CD4-positive, alpha-beta T cell treated with Interferon alpha-2 for 1 hour (primary cell): Measurements from ENCODE around the gene NOCT.
"Not testable (repeated sequence)": the region's sequence is repeated elsewhere in the genome, so short reads cannot be mapped to it uniquely, and the experiment has no call there.

Experiments
- DNase-seq, 2 donors: peaks; one replicate each; pipeline ENCODE4 v3.0.0-alpha.2; 2020 to 2022

NOCT gene

DNA sequence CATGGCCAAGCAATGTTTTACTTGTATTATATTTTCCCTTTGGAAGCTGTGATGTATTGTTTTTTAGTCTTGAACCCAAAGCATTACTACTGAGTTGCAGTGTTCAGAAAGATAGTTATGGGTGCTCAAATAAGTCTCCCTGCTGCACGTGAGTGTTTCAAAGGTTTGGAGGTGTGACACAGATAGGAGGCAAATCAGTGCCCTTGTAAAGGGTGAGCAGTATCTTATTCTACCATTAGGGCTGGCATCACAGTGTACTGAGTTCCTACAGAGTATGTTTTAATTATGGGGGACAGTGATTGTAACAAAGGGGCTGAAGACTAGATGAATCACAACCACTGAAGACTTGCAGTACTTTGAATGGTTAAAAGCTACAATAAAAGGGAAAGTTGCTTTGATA lies 38.3 kb downstream of the NOCT start:
- no peak for DNase-seq

DNA sequence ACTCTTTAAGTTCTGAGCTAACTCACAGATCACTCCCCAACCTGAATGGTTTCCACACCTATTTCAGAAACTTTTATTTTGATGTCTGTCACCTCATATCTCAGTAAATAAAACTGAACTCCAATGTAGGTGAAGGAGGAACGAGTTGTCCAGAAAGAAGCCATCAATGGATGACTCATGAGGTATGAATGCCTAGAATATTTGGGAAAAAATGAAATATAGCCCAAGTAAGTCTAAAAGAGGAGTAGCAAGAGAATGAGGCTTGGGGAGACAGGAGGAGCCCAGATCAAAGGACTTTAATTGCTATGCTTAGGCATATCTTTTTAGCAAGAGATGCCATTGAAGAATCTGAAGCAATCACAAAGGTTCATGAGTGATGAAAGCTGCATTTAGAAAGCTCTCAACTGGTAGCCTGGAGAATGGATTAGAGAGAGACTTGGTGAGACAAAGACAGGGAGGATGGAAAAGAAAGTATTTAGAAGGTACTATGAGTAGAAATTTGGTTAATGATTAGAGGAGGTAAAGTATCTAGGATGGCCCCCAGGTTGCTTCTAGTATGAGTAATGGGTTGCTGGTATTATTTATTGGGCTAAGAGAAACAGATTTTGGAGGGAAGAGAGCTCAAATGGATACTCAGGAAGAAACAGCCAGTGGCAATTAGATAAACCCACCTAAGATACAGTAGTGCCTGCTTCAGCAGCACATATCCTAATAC lies 39.4 kb downstream of the NOCT start:
- DNase-seq, result no peak

- DNase-seq, result not testable (repeated sequence)
Measured at GRCh38 chr4:139059026-139059425, 43.4 kb downstream of the NOCT start.

GRCh38 chr4:139060591-139060990 lies 45.0 kb downstream of the NOCT start:
- DNase-seq, result no peak

DNA sequence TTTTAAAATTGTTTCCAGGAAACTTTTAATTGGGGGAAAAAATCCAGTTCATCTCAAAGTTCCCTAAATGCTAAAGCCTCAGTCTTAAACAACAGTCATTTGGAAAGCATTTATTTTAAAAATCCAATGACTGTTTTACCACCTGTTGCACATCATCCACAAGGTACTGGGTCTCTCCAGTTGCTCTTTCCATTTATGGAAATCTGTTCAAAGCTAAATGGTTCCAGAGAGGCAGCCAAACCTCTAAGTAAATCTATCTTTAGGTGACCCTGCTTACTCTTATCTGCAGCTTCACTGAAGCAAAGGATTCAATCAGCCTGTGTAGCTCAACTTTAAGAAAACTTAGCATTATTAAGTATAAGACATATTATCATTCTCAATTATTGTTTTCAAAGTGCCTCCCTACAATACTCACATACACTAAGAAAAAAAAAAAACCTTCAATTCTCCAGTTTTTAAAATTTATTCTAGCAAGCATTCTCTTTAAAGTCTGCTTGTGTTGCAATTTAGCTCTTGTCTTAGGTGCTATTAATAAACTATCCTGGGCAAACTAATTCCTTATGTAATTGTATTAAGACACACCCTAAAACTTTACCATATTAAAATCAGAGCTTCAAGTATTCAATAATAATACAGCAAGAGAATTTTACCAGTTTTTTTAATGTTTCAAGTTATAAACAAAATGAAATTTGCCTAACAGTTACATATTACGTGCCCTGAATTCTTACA lies 60.6 kb downstream of the NOCT start:
- no peak for DNase-seq

DNA sequence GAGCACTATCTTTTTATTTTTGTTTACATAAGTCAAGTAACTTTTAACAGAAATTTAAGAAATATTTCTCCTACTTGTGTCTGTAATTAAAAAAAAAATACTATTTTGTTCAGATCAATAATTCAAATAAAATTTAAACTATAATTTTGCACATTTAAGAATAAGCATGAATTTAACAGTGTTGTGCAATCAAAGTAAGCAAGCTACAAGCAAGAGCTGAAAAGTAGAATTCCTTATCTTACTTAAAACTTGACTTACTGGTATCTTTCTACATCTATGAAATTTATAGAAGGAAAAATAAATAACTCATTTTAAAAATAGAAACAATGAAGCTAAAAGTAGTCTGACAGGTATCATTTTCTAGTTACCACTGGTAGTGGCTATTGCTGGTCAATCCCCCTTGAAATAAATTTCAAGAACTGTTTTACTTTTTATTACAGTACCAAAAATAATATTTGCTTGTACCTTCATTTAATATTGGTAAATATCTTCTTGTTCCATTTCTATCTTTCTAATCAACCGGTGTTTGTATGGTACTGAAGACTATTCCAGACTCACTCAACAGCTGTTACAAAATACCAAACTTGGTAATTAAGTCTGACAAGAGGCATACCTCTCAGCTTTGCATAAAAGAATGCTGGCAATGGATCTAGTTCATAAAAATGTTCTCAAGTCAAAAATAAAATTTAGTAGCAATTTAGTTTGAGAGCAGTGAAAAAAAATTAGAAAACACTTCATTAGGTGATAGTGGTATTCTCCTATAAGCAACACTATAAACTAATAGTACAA lies 62.2 kb downstream of the NOCT start:
- no peak for DNase-seq

- DNase-seq, result no peak
Measured at GRCh38 chr4:139078926-139079325, 63.3 kb downstream of the NOCT start.

GRCh38 chr4:139082750-139083606 lies 67.4 kb downstream of the NOCT start:
- DNase-seq, result peak; percentile 91 to 95

DNA sequence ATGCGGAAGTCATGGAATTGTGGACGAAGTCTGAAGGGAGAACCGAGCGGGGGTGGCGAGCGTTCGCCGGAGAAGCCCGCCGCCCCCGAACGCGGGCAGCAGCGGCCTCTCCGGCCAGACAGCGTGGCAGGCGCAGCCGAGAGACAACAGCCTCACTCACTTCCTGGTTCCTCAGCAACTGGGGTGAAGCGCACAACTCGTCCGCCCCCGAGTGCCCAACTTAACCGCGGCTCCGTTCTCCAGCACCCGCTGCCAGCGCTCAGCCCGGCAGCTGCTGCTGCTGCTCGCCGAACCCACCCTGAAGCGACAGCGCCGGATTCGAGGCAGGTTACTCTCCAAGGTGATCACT lies 68.0 kb downstream of the NOCT start:
- peak in 1 of 2 donors; percentile 62 for DNase-seq

DNA sequence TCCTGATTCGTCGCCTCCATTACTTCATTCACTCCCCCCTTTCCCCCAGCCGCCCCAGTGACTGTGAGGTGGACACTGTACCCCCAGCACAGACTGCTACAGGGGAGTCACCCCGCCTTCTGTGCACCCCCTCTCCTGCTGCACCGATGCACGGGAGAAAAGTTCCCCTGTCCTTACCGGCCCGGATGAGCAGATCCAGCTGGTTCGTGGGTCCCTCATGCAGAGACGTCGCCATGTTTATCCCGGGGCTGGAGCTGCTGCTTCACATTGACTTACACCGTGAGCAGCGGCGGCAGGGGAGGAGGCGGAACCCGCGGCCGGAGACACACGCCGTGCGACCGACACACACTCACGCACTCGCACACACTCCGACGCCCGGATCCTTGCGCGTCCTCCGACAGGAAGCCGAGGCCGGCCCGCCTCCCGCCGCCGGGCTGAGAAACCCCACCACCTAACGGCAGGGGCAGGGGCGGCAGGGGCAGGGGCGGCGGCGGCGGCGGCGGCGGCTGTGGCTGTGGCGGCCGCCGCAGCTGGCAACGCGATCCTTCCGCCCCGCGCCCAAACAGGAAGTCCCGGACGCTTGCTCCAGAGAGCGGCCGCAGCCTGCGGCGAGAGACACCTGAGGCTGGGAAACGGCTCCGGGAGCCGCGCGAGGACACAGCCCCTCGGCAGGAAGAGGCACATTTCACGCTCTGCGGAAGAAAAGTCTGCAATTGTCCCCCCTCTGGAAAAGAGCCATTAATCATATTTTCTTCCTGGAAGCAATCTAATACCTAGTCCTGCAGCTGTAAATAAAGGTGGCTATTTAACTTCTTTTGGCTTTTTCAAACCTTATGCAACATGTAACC lies 68.6 kb downstream of the NOCT start:
- peak; percentile 81 to 86 for DNase-seq

GRCh38 chr4:139084804-139085093 lies 69.2 kb downstream of the NOCT start:
- no peak for DNase-seq

DNA sequence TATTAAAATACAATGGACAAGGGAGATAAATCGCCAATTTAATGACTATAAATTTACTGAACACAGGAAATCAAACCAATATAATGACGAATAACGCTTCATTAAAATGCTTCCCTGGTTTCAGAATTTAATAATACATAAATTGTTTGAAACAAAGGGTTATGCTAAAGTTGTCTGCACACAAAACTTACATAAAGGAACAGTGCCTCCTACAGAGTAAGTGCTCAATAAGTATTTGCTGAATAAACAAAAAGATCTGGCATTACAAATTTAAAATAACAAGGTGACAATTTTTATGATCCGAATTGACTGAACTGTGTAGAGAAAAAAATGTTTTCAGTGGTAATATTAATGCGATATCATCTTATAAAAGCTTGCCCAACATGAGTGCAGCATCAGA lies 69.6 kb downstream of the NOCT start:
- peak in 1 of 2 donors; percentile 37 for DNase-seq

DNA sequence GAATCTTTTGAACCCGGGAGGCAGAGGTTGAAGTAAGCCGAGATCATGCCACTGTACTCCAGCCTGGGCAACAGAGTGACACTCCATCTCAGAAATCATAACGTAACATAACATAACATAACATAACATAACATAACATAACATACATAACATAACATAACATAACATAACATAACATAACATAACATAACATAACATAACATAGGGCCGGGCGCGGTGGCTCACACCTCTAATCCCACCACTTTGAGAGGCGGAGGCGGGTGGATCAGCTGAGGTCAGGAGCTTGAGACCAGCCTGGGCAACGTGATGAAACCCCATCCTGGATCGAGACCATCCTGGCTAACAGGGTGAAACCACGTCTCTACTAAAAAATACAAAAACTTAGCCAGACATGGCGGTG lies 76.7 kb downstream of the NOCT start:
- no peak for DNase-seq
